Activated CD4-positive, alpha-beta T cell treated with anti-CD3 and anti-CD28 coated beads, Interleukin-2, amount 50 U/mL, for 16 hours (primary cell): ENCODE data around the gene PJVK.
A peak's percentile ranks its signal among the peaks of the same experiment; 100 is the strongest.

Experiments
- DNase-seq: peaks from one replicate; pipeline ENCODE4 v3.0.0-alpha.2; 2020

The PJVK gene

GRCh38 chr2:178482437-178482836 is 31.3 kb downstream of the PJVK start:
- peak; percentile 56 for DNase-seq

- no peak for DNase-seq
Measured at GRCh38 chr2:178484245-178485041, 33.3 kb downstream of the PJVK start.

- no peak for DNase-seq
Measured at GRCh38 chr2:178485356-178485755, 34.2 kb downstream of the PJVK start.

GRCh38 chr2:178491612-178492011 is 40.4 kb downstream of the PJVK start:
- no peak for DNase-seq

- DNase-seq, result no peak
Measured at GRCh38 chr2:178496049-178496448, 44.9 kb downstream of the PJVK start.

- DNase-seq, result no peak
Measured at GRCh38 chr2:178498137-178498536, 47.0 kb downstream of the PJVK start.

GRCh38 chr2:178499640-178500039 is 48.5 kb downstream of the PJVK start:
- DNase-seq, result peak; percentile 20

- DNase-seq, result no peak
Measured at GRCh38 chr2:178502751-178503150, 51.6 kb downstream of the PJVK start.

GRCh38 chr2:178506101-178506500 is 54.9 kb downstream of the PJVK start:
- no peak for DNase-seq

- no peak for DNase-seq
Measured at GRCh38 chr2:178506524-178506923, 55.3 kb downstream of the PJVK start.

GRCh38 chr2:178506949-178507348 is 55.8 kb downstream of the PJVK start:
- DNase-seq, result no peak

- DNase-seq, result no peak
Measured at GRCh38 chr2:178508646-178509045, 57.5 kb downstream of the PJVK start.

- DNase-seq, result no peak
Measured at GRCh38 chr2:178510384-178510783, 59.2 kb downstream of the PJVK start.
